IMR-90 (cell line): ENCODE data around the gene SIM2. TPM values are rescaled to one million over a fixed set of nuclear protein-coding genes. Genes with fewer than 3 reads are reported as not detected.
A peak's percentile ranks its signal among the peaks of the same experiment; 100 is the strongest.

Experiments
- ATAC-seq: fragments of 200-7000 bp; cut with Tn5 transposase; 2 replicates; pipeline ENCODE4 v1.9.1; 2020; ENCODE audit warnings: low read depth, mild to moderate bottlenecking, moderate library complexity
- BruUV-seq: library from RNA; stranded (reverse); fragments of 400-500 nt; replicated peaks from 2 replicates; lab custom pipeline; 2021; lab: Mats Ljungman, UMichigan
- CTCF ChIA-PET: fragments of 300-600 bp; formaldehyde crosslinking; extraction: SDS; loops from one replicate; lab custom pipeline; 2021; ENCODE audit warnings: antibody characterized with exemption; lab: Yijun Ruan, JAX
- POLR2A ChIA-PET: fragments of 300-600 bp; sonication (Branson Sonifier 250); formaldehyde crosslinking; loops from one replicate; lab custom pipeline; 2022; ENCODE audit warnings: antibody characterized with exemption; ENCODE audit not compliant: unreplicated experiment; lab: Charles Lee
- DNase-seq: peaks from one replicate; pipeline ENCODE4 v3.0.0; 2013
- H2AFZ ChIP-seq: replicated peaks from 2 replicates; pipeline ENCODE3; 2013; ENCODE audit warnings: low read length, mild to moderate bottlenecking; ENCODE audit not compliant: poor library complexity
- H2AK5ac ChIP-seq: 2 replicates; pipeline ENCODE4 v1.6.1; 2013; ENCODE audit warnings: low read depth, low read length, inconsistent platforms
- H2AK9ac ChIP-seq: replicated peaks from 2 replicates; pipeline ENCODE3; 2013; ENCODE audit warnings: mild to moderate bottlenecking, low read depth, low read length, moderate library complexity; ENCODE audit not compliant: poor library complexity
- H2BK120ac ChIP-seq: 2 replicates; pipeline ENCODE4 v1.6.1; 2013; ENCODE audit warnings: low read depth, low read length, inconsistent platforms
- H2BK15ac ChIP-seq: 3 replicates; pipeline ENCODE4 v1.6.1; 2013; ENCODE audit warnings: low read depth, low read length, inconsistent platforms
- H2BK20ac ChIP-seq: 2 replicates; pipeline ENCODE4 v1.6.1; 2013; ENCODE audit warnings: low read depth, mild to moderate bottlenecking, inconsistent platforms, low read length, moderate library complexity
- H2BK5ac ChIP-seq: 2 replicates; pipeline ENCODE4 v1.6.1; 2013; ENCODE audit warnings: mild to moderate bottlenecking, low read depth, low read length, inconsistent platforms; ENCODE audit not compliant: poor library complexity, severe bottlenecking
- H3K14ac ChIP-seq: replicated peaks from 2 replicates; pipeline ENCODE4 v1.6.1; 2013; ENCODE audit warnings: low read depth, low read length, inconsistent platforms
- H3K18ac ChIP-seq: 2 replicates; pipeline ENCODE4 v1.6.1; 2013; ENCODE audit warnings: low read depth, low read length, control low read depth
- H3K23ac ChIP-seq: 2 replicates; pipeline ENCODE4 v1.6.1; 2013; ENCODE audit warnings: low read depth, low read length, inconsistent platforms
- H3K27ac ChIP-seq: 2 replicates; pipeline ENCODE4 v1.5.1; 2013; ENCODE audit warnings: mild to moderate bottlenecking, control low read depth, low read length; ENCODE audit not compliant: insufficient read depth
- H3K27me3 ChIP-seq: 2 replicates; pipeline ENCODE4 v1.6.1; 2013; ENCODE audit warnings: low read length; ENCODE audit not compliant: control insufficient read depth, insufficient read depth
- H3K36me3 ChIP-seq: 2 replicates; pipeline ENCODE4 v1.6.1; 2013; ENCODE audit warnings: low read length, mixed read lengths; ENCODE audit not compliant: control insufficient read depth, insufficient read depth
- H3K4ac ChIP-seq: 2 replicates; pipeline ENCODE4 v1.6.1; 2013; ENCODE audit warnings: low read depth, low read length, inconsistent platforms
- H3K4me1 ChIP-seq: 2 replicates; pipeline ENCODE4 v1.6.1; 2013; ENCODE audit warnings: low read length, mixed read lengths; ENCODE audit not compliant: control insufficient read depth, insufficient read depth
- H3K4me2 ChIP-seq: 2 replicates; pipeline ENCODE4 v1.6.1; 2013; ENCODE audit warnings: low read depth, mild to moderate bottlenecking, control low read depth, low read length, moderate library complexity
- H3K4me3 ChIP-seq: 2 replicates; pipeline ENCODE4 v1.5.1; 2013; ENCODE audit warnings: low read depth, mild to moderate bottlenecking, control low read depth, low read length, moderate library complexity; ENCODE audit not compliant: insufficient read depth
- H3K56ac ChIP-seq: 2 replicates; pipeline ENCODE4 v1.6.1; 2013; ENCODE audit warnings: low read length, inconsistent platforms; ENCODE audit not compliant: insufficient read depth; ENCODE audit errors: extremely low read depth
- H3K79me1 ChIP-seq, 2 experiments: 2 replicates each; pipeline ENCODE4 v1.6.1; 2013; ENCODE audit warnings: low read length in 2 of 2, inconsistent platforms in 1 of 2, low read depth in 1 of 2
- H3K9ac ChIP-seq: 2 replicates; pipeline ENCODE4 v1.6.1; 2013; ENCODE audit warnings: low read depth, low read length, control low read depth
- H3K9me1 ChIP-seq: 2 replicates; pipeline ENCODE4 v1.6.1; 2013; ENCODE audit warnings: low read length, inconsistent platforms; ENCODE audit not compliant: insufficient read depth
- H3K9me3 ChIP-seq: 2 replicates; pipeline ENCODE4 v1.6.1; 2013; ENCODE audit warnings: low read length; ENCODE audit not compliant: control insufficient read depth, insufficient read depth
- H4K20me1 ChIP-seq: 2 replicates; pipeline ENCODE4 v1.6.1; 2013; ENCODE audit warnings: low read length, inconsistent platforms; ENCODE audit not compliant: insufficient read depth
- H4K5ac ChIP-seq: 2 replicates; pipeline ENCODE4 v1.6.1; 2013; ENCODE audit warnings: mild to moderate bottlenecking, low read depth, low read length, control low read depth
- H4K8ac ChIP-seq, 2 experiments: 2 replicates each; pipeline ENCODE4 v1.6.1; 2013; ENCODE audit warnings: low read depth in 2 of 2, low read length in 2 of 2, control low read depth in 1 of 2, inconsistent platforms in 1 of 2
- H4K91ac ChIP-seq: 2 replicates; pipeline ENCODE4 v1.6.1; 2013; ENCODE audit warnings: low read depth, low read length, inconsistent platforms; ENCODE audit not compliant: insufficient read depth
- FOS ChIP-seq: fragments of 150-350 bp; IDR thresholded peaks from 2 replicates; pipeline ENCODE4 v1.6.1; 2016; ENCODE audit warnings: low read depth, low read length
- MXI1 ChIP-seq: IDR thresholded peaks from 2 replicates; pipeline ENCODE4 v1.6.1; 2012; ENCODE audit warnings: low read depth, mild to moderate bottlenecking, low read length, moderate library complexity, borderline replicate concordance
- RAD21 ChIP-seq: IDR thresholded peaks from 2 replicates; pipeline ENCODE4 v1.6.1; 2012; ENCODE audit warnings: low read length, improper control_type of control experiment
- RFX5 ChIP-seq: IDR thresholded peaks from 2 replicates; pipeline ENCODE4 v1.8.0; 2012; ENCODE audit warnings: low read depth, mild to moderate bottlenecking, low read length, moderate library complexity
- SMC3 ChIP-seq: fragments of 150-350 bp; IDR thresholded peaks from 2 replicates; pipeline ENCODE4 v1.6.1; 2016; ENCODE audit warnings: low read depth, mild to moderate bottlenecking, antibody characterized with exemption, low read length, moderate library complexity
- WGBS, 2 experiments: methylation state at CpG; one replicate each; pipeline versions ENCODE4 v1.1.5 to v1.1.7; 2013; ENCODE audit warnings: missing lambda C conversion rate in 2 of 2; ENCODE audit not compliant: insufficient read length in 1 of 2; ENCODE audit errors: extremely low coverage in 2 of 2; 5-methylcytosine and 5-hydroxymethylcytosine counted together
- dilution Hi-C: fragments of 300-500 bp; cut with HindIII; formaldehyde crosslinking; loops from one replicate; pipeline ENCODE4 v1.14.3; 2018; ENCODE audit warnings: low sequenced_read_pairs; ENCODE audit not compliant: unreplicated experiment
- in situ Hi-C: fragments of 300-500 bp; cut with MboI; formaldehyde crosslinking; loops from 3 replicates; pipeline ENCODE4 v1.14.3; 2019; ENCODE audit warnings: low sequenced_read_pairs, inconsistent platforms, mixed read lengths
- intact Hi-C: fragments of 100-400 bp; cut with micrococcal nuclease; formaldehyde crosslinking; loops from 2 replicates; pipeline ENCODE4 v1.10.0; 2022
- polyA plus RNA-seq, 3 experiments: library from polyadenylated mRNA; depleted of rRNA; stranded (reverse); fragments of >200 nt; gene quantifications; 2 replicates each; pipeline ENCODE4 v1.2.3, GENCODE V29; 2012; ENCODE audit warnings: low replicate concordance in 1 of 3
- total RNA-seq: library from RNA; depleted of rRNA; stranded (reverse); fragments of >200 nt; gene quantifications from 2 replicates; pipeline ENCODE4 v1.2.3, GENCODE V29; 2012

Gene SIM2
- total and polyA plus RNA-seq, 2 of the 4 experiments (the other 2 are of a cell fraction), result 2.2 to 7.5 TPM

- TF ChIP-seq FOS (peak; percentile 27; the same call in 1 of the 2 replicates), RFX5 (no peak), SMC3 (0 out of 2 replicates have a peak, but pooled peaks have one; percentile 7), RAD21 (peak; percentile 15), MXI1 (no peak)
- H3K36me3 ChIP-seq, result no peaks in the 10 kb centered on the region
- H3K4me2 ChIP-seq, result peak overlapping the region; percentile 19; the same call in 1 of the 2 replicates
- no peak overlapping the region for H3K14ac ChIP-seq
- no CpG with 5 or more reads among the region's 3 CpGs for WGBS, 2 experiments
- H3K27me3 ChIP-seq, result no peaks in the 10 kb centered on the region
- BruUV-seq, result no TSS peak
- peak overlapping the region; percentile 85; the same call in 1 of the 2 replicates for H2BK120ac ChIP-seq
- no peak overlapping the region for H3K4me3 ChIP-seq
- ChIA-PET CTCF (interaction anchor here (0.6 to 1.9 kb wide), 3 partner anchors 123 to 164 kb away, joined by 3 to 5 read pairs (median 3); no protein-coding TSS in a partner anchor), POLR2A (interaction anchor here (0.6 kb wide), 1 partner anchor 50 kb away, joined by 3 read pairs; no protein-coding TSS in a partner anchor)
- H3K4ac ChIP-seq, result peak overlapping the region; percentile 80
- H3K27ac ChIP-seq, result no peak overlapping the region
- no peak overlapping the region for H4K5ac ChIP-seq
- dilution Hi-C loops, result no loop called here
- H3K4me1 ChIP-seq, result peaks cover 13% of the 10 kb centered on the region
- H4K91ac ChIP-seq, result 0 out of 2 replicates have a peak overlapping the region, but pooled peaks have one; percentile 75
- ATAC-seq (peak; percentile 89), DNase-seq (peak; percentile 87)
- no peak overlapping the region for H3K9ac ChIP-seq
- peak overlapping the region; percentile 72 for H2BK5ac ChIP-seq
- in situ Hi-C loops, result no loop called here
- H2AK5ac ChIP-seq, result no peak overlapping the region
- H2AFZ ChIP-seq, result no peak overlapping the region
- no peaks in the 10 kb centered on the region for H4K20me1 ChIP-seq
- peak overlapping the region; percentile 20; the same call in 1 of the 2 replicates for H3K56ac ChIP-seq
- H2BK20ac ChIP-seq, result peak overlapping the region; percentile 90
- H3K79me1 ChIP-seq, result 0 out of 4 replicates have a peak, but pooled peaks cover 0 to 4% of the 10 kb centered on the region in 2 experiments
- peak overlapping the region; percentile 40 to 74 for H4K8ac ChIP-seq
- peak overlapping the region; percentile 43; the same call in 1 of the 3 replicates for H2BK15ac ChIP-seq
- H3K9me1 ChIP-seq, result peaks cover 15% of the 10 kb centered on the region
- peak overlapping the region; percentile 50; the same call in 1 of the 2 replicates for H3K23ac ChIP-seq
- no peak overlapping the region for H2AK9ac ChIP-seq
- intact Hi-C loops, result loop anchor here (2.0 kb wide), 1 partner anchor 165 kb away; no protein-coding TSS in a partner anchor
- H3K9me3 ChIP-seq, result no peaks in the 10 kb centered on the region
- H3K18ac ChIP-seq, result no peak overlapping the region; the same call in 1 of the 2 replicates
These were observed 54.6 kb downstream of the SIM2 start for GRCh38 chr21:36753556-36753955.
